GM12873 (cell line): ENCODE data around the gene TSPAN15.

Experiments used
- CTCF ChIP-seq: IDR thresholded peaks from 2 replicates; pipeline ENCODE4 v1.5.1; 2012; ENCODE audit warnings: low read depth, mild to moderate bottlenecking, moderate library complexity, low read length, control low read depth; ENCODE audit not compliant: insufficient read depth; ENCODE audit errors: missing control alignments

The TSPAN15 gene

GRCh38 chr10:69541463-69541862 lies 90.2 kb downstream of the TSPAN15 start:
- TF ChIP-seq CTCF: no peak

GRCh38 chr10:69549959-69550358 lies 98.7 kb downstream of the TSPAN15 start:
- no peak for TF ChIP-seq CTCF

- no peak for TF ChIP-seq CTCF
These were observed 101.0 kb downstream of the TSPAN15 start for GRCh38 chr10:69552268-69552667.

GRCh38 chr10:69553328-69553727 lies 102.1 kb downstream of the TSPAN15 start:
- TF ChIP-seq CTCF: no peak

- TF ChIP-seq CTCF: no peak
These were observed 103.3 kb downstream of the TSPAN15 start for GRCh38 chr10:69554611-69555010.
